Measurements from ENCODE around the gene SORCS2. TPM values are rescaled to one million over a fixed set of nuclear protein-coding genes. Genes with fewer than 3 reads are reported as not detected.

The SORCS2 gene
- total RNA-seq, 2 experiments from 2014 or later, result 0.03 TPM; not detected in 1

DNA sequence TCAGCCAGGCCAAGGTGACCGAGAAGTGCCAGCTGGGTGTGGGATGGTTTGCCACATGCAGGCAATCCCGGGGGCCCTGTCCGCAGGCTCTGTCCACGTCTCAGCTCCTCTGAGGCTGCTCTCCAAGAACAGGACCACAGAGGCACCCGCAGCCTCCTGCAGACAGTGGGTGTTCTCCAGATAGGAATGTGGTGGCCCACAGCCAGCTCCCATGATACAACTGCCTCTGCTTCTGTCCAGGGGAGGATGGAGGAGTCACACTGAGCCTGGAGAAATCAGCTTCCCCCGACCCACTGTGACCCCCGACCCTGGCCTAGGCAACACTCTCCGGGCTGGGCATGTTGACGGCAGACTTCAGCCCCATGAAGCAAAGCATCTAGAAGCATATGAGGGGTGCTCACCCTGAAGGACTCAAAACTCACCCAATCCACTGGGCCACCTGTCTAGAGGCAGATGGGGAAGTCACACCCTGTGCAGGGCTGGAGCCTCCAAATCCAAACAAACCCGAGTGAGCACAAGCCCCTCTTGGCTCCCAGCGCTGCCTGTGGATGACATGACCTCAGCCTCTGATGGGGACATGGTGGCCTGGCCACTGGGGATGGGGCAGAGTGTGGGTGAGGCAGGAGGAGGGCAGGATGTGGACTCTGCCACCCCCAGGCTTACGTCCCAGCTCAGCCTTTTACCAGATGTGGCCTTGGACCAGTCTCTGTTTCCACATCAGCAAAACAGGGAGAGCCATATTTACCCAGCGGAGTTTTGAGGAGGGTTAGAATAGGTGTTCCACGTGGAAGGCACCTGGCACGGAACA is 140.1 kb downstream of the SORCS2 start:
- no peaks in the 10 kb centered on the region for H3K36me3 ChIP-seq (ENCODE audit: insufficient read depth, low read length)
- POLR2A ChIA-PET, result no interaction called here
- no peak overlapping the region for H2AFZ ChIP-seq (ENCODE audit: low read length)
- no peak overlapping the region for H3K4me2 ChIP-seq (ENCODE audit: low read length)
- BruUV-seq (replicated peaks), result no TSS peak
- no peak for DNase-seq (ENCODE audit: low spot score)
- no peaks in the 10 kb centered on the region for H3K9me2 ChIP-seq (ENCODE audit: insufficient read depth, low read length)
- CTCF ChIA-PET (ENCODE audit: unreplicated experiment), result no interaction called here
- no peak for TF ChIP-seq EZH2phosphoT487 (IDR thresholded peaks at IDR 0.05; ENCODE audit: borderline replicate concordance, low read depth, low read length)
- TF ChIP-seq, protein P1, sequence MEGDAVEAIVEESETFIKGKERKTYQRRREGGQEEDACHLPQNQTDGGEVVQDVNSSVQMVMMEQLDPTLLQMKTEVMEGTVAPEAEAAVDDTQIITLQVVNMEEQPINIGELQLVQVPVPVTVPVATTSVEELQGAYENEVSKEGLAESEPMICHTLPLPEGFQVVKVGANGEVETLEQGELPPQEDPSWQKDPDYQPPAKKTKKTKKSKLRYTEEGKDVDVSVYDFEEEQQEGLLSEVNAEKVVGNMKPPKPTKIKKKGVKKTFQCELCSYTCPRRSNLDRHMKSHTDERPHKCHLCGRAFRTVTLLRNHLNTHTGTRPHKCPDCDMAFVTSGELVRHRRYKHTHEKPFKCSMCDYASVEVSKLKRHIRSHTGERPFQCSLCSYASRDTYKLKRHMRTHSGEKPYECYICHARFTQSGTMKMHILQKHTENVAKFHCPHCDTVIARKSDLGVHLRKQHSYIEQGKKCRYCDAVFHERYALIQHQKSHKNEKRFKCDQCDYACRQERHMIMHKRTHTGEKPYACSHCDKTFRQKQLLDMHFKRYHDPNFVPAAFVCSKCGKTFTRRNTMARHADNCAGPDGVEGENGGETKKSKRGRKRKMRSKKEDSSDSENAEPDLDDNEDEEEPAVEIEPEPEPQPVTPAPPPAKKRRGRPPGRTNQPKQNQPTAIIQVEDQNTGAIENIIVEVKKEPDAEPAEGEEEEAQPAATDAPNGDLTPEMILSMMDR (conservative IDR thresholded peaks at IDR 0.05; ENCODE audit: low read length), result no peak
- no peak overlapping the region for H3K4me3 ChIP-seq (ENCODE audit: low read depth, low read length, poor library complexity, severe bottlenecking)
- H4K20me1 ChIP-seq (ENCODE audit: insufficient read depth, low read length), result no peaks in the 10 kb centered on the region
- intact Hi-C loops (cut with micrococcal nuclease; ENCODE audit: unreplicated experiment), result no loop called here
- H3K27ac ChIP-seq (ENCODE audit: low read depth, low read length, poor library complexity, severe bottlenecking), result no peak overlapping the region
- H3K4me1 ChIP-seq (ENCODE audit: insufficient read depth, low read length, poor library complexity, severe bottlenecking), result no peaks in the 10 kb centered on the region
- no peaks in the 10 kb centered on the region for H3K9me3 ChIP-seq (ENCODE audit: low read length)
- no peaks in the 10 kb centered on the region for H3K79me2 ChIP-seq (ENCODE audit: insufficient read depth, low read depth, low read length)

DNA sequence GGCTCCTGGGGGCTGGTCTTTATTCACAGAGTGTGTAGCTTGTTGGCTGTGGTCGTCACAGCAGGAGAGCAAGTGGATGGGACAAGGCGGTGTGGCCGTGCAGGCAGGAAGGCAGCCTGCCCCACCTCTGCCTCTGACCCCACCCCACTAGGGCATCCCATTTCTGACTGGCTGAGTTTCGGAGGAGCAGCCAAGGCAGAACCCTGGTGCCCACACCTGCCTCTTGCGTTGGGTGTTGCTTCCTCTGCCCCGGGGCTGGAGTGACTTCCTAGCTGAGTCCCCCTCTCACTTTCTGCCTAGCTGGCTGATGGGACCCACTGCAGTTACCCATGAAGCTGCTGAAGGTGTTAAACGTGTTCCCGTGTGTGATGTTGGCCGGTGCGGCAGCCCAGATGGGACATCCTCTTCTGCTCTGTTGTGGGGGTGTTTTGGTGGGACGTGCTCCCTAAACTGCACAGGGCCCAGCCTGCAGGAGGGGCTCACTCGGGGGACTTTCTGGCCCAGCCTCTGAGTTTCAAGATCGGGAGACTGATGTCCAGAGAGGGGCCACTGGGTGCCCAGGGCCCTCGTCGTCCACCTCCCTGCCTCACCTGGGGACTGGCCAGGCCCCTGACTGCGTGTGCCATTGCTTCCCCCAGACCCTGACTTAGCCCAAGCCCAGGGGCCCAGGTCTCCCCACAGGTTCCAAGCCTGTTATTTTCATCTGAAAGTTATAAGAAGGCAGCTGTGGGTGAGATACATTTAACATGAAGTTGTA is 140.9 kb downstream of the SORCS2 start:
- DNase-seq (ENCODE audit: low spot score), result no peak
- Histone ChIP-seq H3K4me1 (ENCODE audit: insufficient read depth, low read length, poor library complexity, severe bottlenecking) (no peaks in the 10 kb centered on the region), H2AFZ (ENCODE audit: low read length) (no peak overlapping the region), H3K4me2 (ENCODE audit: low read length) (no peak overlapping the region), H4K20me1 (ENCODE audit: insufficient read depth, low read length) (no peaks in the 10 kb centered on the region), H3K4me3 (ENCODE audit: low read depth, low read length, poor library complexity, severe bottlenecking) (no peak overlapping the region), H3K79me2 (ENCODE audit: insufficient read depth, low read depth, low read length) (no peaks in the 10 kb centered on the region), H3K9me3 (ENCODE audit: low read length) (no peaks in the 10 kb centered on the region), H3K36me3 (ENCODE audit: insufficient read depth, low read length) (no peaks in the 10 kb centered on the region), H3K9me2 (ENCODE audit: insufficient read depth, low read length) (no peaks in the 10 kb centered on the region), H3K27ac (ENCODE audit: low read depth, low read length, poor library complexity, severe bottlenecking) (no peak overlapping the region)
- no peak for TF ChIP-seq EZH2phosphoT487 (IDR thresholded peaks at IDR 0.05; ENCODE audit: borderline replicate concordance, low read depth, low read length)
- TF ChIP-seq, protein P1 (conservative IDR thresholded peaks at IDR 0.05; ENCODE audit: low read length), result no peak
- intact Hi-C loops (cut with micrococcal nuclease; ENCODE audit: unreplicated experiment), result no loop called here
- POLR2A ChIA-PET, result no interaction called here
- BruUV-seq (replicated peaks), result no TSS peak
- CTCF ChIA-PET (ENCODE audit: unreplicated experiment), result no interaction called here

Measured in OCI-LY7 (cell line).